T follicular helper cell (primary cell): ENCODE results near the gene SNRPB2.

ENCODE experiments used
- DNase-seq: peaks from one replicate; pipeline ENCODE4 v3.0.0-alpha.2; 2020; ENCODE audit warnings: low read depth
- total RNA-seq, 2 experiments: gene quantifications; one replicate each; lab custom pipeline; 2026; lab: John Stamatoyannopoulos, UW

Gene SNRPB2
- 55.6 to 149 reads per million in 2 experiments for total RNA-seq

- peak; percentile 86 for DNase-seq
Measured at GRCh38 chr20:16729565-16730460, at the start of gene SNRPB2. SNRPB2 (plus strand) TSS chr20:16730026; CDS start chr20:16731703, 1,677 bp downstream.

DNA sequence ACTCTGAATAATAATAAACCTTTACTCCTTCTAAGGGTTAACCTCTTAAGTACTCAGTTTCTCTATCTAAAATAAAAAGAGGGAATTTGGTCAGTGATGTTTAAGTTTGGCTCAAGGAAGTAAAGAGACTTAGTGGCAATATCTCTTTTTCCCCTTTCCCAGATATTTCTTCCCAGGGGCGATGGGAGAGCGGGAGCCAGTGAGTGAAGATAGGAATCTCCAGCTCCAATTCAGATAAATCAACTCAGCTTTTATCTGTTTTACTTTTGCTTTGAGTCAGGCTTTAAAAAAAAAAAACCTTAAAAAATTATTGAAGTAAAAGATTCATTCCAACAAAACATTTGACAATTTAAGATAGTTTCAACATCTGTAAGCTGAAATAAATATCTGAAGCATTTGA lies 45.4 kb upstream of the SNRPB2 start:
- no peak for DNase-seq

DNA sequence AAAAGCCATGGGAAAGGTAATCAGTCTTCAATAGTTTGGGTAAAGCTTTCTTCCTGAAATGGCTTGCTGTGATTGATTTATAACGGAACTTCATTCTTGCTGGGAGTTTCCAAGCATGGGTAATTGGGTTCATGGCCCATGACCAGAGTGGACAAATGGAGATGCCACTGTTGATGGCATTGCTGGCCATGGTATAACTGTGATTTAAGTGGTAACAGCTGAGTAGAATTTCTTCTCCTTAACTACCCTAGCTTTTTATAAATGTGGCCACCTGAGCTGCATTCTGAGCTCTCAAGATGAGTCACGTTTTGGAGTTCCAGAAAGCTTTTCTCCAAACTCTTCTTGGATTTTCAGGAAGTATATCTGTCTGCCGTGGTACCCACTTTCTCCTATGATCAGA lies 39.9 kb upstream of the SNRPB2 start:
- no peak for DNase-seq

DNA sequence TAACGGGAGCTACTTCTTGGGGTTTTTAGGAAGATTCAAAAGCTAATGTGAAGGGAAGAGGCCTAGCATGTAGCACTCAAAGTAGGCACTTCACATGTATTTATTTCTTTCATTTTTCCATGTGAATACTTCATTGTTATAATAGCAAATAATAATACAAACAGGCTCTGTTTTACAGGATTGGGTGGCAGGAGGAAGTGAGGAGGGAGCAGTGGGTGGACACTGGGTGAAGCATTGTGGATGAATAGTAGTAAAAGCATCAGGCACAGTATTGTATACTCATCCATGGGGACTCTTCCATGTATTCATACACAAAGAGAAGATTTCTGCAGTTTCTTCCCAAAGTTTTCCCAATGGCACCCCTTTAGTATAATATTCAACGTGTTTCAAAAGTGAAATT lies 38.4 kb upstream of the SNRPB2 start:
- DNase-seq, result no peak

DNA sequence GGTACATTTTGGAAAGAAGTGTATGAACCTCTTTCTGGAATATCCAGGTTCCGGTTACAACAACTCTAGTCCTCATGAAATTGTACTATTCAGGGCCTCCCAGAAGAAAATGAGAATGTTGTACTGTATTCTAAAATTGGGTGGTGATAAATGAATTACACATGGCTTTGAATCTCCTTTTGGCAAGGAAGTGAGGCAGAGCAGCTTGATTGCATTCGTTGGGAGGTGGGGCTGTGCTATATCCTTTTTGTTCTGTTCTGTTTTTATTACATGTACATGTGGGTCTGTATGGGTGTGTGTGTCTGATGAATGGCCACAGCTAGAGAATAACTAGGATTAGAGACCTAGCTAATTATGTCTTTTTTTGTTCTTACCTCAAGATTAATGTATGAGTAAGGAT lies 37.8 kb upstream of the SNRPB2 start:
- no peak for DNase-seq

DNA sequence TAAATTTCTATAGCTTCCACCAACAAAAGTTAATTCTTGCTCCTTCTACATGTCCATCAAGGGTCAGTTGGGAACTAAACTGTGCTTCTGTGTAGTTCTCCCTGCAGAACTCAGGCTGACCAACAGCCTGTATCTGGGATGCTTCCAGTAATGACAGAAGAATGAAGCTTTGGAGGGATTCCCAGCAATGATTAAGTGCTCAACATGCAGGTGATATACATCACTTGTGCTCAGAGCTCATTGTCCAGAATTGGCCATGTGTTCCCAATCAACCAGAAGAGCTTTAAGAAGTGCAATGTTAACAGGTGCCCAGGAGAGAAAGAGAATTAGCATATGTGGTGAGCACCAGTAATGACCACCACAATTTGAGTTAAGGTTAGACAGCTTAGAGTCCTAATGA lies 37.4 kb upstream of the SNRPB2 start:
- DNase-seq, result no peak

- DNase-seq, result no peak
Measured at GRCh38 chr20:16693278-16693677, 36.5 kb upstream of the SNRPB2 start.

DNA sequence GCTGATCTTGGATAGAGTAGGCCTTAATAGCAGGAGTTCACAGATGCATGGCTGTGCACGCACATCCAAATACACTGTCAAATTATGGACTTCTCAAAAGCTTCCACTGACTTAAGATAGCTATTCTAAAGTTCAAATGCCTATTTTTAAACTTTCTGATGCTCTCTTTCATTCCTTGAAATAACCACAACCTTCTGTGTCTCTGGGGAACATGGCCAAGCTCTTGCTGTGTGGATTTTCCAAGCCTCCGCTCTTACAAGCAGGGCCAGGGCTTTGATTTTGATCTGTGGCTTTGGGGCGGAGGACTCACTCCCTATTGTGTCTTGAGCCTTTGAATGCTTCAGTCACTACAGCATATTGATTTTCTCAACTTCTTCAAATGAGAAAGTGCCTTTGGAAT lies 35.7 kb upstream of the SNRPB2 start:
- DNase-seq, result no peak

DNA sequence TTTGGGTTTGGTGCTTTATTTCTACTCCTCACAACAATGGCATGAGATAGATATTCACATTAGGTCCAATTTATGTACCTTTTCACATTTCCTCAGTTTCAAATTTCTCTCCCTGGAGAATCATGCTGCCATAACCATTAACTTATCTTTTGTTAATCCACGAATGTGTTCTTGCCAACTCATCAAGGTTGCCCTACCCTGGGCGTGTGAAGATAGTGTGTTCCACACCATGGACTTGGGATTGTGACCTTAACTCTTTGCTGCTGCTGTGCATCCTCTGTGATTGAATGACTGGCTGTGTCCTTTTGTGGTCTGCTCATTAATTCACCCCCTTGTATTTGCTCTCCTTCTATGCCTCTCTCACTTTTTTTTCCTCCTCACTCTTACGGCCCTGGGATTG lies 34.2 kb upstream of the SNRPB2 start:
- no peak for DNase-seq

GRCh38 chr20:16699293-16699692 lies 30.5 kb upstream of the SNRPB2 start:
- no peak for DNase-seq

DNA sequence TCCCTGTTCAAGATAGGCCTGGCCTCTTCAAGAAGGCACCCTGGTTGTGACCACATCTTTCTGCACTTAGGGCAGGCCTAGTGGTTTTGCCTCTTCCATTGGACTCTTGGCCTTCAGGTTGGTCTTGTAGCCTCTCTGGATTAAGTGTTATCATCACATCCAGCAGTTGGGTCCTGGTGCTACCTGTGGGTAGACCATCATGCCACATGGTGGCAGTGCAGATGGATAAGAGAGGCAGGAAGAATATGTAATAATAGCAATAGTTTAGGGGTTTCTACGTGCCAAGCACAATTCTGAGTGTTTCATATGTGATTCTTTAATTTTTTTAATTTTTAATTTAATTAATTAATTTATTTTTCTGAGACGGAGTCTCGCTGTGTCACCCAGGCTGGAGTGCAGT lies 28.5 kb upstream of the SNRPB2 start:
- DNase-seq, result peak; percentile 5

DNA sequence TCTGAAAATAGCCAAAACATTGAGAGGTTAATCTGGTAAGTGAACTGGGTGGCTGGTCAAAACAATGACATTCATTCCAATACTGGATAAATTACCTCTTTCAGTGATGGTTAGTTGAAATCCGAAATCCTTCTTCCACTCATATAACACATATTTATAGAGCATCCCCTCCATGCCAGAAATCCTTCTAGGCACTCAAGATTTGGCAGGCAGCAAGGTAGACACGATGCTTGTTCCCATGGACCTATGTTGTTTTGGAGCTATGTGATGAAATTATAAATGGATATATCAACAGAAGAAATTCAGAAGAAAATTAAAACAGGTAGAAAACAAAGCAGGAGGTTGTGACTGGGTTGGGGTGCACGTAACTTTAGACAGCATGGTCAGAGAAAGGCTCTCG lies 26.3 kb upstream of the SNRPB2 start:
- no peak for DNase-seq

DNA sequence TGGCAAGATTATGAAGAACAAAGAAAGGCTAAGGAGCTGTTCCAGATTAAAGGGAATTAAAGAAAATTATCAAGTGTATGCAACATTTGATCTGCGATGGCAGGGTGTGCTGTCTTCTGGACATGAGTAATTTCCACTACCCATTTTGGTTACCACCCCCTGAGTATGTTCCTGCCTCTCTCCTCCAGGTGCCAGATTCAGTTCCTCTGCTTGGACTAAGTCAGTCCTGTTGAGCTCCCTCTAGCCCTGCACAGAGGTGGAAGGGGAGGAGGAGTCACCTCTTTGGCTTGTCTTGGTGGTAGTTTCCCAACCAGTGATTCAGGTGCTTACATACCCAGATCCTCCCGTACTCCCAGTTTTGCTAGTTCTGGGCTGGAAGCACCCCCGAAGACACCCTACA lies 22.2 kb upstream of the SNRPB2 start:
- no peak for DNase-seq

GRCh38 chr20:16708602-16709001 lies 21.2 kb upstream of the SNRPB2 start:
- no peak for DNase-seq

DNA sequence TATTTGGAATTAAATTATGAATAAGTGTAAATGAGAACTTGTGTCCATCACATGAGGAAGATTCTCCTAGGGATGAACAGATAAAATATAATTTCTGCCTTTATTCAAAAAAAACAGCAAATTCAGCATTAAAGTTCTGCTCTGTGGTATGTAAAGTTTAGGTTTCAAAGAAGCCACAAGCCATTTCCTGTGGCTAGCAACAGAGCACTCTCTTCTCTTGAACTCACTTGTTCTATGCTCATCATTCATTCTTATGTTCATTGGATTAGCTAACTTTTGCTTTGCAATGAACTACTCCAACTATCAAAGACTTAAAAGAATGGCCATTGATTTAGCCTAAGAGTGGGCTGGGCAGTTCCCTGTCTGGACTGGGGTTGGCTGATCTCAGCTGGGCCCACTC lies 20.8 kb upstream of the SNRPB2 start:
- no peak for DNase-seq

DNA sequence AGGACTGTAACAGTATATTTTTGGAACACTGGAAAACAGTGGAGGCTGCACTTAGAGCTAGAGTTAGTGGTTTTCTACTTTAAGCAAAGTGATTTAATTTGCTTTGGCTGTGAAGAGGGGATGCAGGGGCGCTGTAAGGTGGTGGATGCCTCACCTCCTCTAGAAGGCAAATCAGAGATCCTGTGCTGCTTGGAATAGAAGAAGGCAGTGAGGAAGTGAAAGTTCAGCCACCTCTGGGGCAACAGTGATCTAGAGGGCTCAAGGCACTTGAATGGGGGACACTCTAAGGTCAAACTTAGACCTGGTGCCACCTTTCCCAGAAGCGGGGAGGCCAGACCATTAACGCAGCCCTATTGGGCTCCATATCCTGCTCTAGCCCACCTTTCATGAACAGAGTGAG lies 19.0 kb upstream of the SNRPB2 start:
- no peak for DNase-seq

DNA sequence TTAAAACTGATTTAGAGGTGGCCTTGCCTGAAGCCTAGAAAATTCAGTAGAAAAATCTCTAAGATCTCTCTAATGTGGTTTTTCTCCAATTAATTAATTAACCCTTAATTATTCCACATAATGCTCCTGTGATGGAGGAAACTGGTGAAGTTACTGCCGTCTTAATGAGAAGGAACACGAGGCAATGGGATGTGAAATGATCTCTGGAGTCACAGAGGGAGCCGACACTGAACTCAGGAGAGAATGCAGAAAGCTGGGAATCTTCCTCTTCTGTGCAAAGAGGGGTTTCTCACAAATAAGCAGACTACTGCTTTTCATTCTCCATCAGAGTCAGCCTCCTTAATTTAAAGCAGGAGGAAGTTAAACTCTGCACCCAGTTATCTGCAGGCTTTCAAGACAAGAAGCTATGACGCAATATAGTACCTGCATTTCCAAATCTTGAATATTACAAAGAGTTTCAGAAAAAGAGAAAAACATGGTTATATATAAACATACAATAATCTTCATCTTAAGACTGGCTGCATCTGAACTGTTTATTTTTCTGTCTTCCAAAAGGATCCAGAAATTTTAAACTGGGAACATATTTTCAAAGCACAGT lies 18.1 kb upstream of the SNRPB2 start:
- no peak for DNase-seq

DNA sequence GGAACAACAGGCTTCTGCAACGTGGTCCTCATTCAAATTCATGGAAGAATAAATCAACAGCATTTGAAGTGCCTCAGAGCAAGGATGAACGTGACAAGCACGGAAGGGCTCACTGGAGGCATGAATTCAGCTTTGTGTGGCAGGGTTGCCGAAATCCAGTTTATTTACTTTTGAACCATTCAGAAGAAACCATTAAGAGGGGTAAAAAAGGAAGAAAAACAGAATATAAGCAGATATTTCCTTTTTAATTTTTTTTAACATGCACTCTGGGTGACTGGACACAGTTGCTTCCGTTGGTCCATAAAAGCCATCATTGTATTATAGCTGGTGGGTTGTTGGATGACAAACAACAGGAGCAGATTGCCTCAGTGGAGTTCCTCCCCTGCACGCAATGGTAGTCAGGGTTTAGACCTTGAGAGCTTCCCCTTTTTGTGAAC lies 17.3 kb upstream of the SNRPB2 start:
- no peak for DNase-seq

DNA sequence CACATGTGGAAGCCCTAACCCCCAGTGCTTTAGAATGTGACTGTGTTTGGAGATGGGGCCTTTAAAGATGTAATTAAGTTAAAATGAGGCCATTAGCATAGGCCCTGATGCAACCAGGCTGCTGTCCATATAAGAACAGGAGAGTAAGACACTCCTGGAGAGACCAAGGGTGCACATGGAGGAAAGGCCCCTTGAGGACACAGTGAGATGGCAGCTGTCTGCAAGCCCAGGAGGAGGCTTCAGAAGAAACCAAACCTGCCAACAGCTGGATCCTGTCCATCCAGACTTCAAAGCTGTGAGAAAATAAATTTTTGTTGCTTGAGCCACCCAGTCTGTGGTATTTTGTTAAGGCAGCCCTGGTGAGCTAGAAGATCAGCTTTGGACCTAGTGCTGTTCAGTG lies 16.8 kb upstream of the SNRPB2 start:
- no peak for DNase-seq

DNA sequence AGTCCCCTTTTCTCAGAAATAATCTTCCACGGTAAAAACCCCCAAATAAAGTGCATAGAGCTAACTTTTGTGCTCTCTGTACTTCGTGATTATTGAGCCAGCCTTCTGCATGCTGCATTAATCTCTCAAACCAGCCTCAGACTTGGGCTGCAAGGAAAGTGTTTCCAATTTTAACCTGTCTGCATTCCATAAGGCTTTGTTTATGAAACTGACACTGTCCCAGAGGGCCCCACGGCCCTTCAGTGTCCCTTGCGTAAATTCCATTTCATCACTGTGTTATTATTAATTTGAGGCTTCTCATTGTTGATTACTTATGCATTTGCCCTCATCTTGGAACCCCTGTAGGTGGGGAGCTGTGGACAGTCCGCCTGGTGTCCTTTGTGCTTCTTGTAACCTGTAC lies 15.6 kb upstream of the SNRPB2 start:
- no peak for DNase-seq

- no peak for DNase-seq
Measured at GRCh38 chr20:16714751-16715150, 15.1 kb upstream of the SNRPB2 start.

DNA sequence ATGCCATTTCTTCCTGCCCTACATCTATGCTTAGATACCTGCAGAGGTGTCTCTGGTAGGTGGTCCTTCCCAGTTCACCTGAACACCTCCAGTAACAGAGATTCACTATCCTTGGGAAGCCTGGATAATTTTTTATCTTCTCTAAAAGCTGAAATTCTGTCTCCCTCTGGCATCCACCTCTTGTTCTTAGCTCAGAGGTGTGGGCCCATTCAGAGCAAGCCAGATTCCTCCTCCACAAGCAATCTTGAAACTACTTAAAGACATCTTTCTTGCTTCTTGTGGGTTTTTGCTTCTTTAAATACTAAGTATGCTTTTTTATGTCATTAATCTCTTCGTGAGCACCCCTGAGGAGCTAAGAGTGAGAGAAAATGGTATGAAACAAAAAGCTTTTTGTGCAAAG lies 10.4 kb upstream of the SNRPB2 start:
- no peak for DNase-seq

DNA sequence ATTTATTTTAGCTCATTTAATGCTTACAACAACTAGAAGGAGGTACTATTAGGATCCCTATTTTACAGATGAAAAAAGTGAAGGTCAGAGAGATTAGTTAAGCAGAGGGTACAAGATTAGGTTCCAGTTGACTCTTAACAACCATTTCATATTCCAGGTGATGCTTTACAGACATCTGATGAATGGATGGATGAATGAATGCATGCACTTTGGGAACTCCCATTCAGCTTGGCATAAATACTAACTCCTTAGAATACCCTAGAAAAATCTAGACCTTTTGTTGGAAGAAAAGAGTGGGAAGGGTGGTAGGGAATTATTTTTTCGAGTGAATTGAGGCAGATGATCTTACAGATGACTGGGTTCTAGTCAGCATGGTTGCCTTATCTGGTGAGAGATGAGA lies 746 bp upstream of the SNRPB2 start:
- no peak for DNase-seq
